Right lobe of liver (tissue), 4 donors: ENCODE results near the gene UBE3D.

Source experiments
- CTCF ChIP-seq, 4 donors: fragments of 200-600 bp in 3 of 4; fragments of 450-650 bp in 1 of 4; IDR thresholded peaks; one replicate each; pipeline versions ENCODE4 v1.5.1 to v1.8.0; 2016 to 2022; ENCODE audit warnings: antibody characterized with exemption in 4 of 4, mild to moderate bottlenecking in 2 of 4
- POLR2A ChIP-seq: fragments of 450-650 bp; IDR thresholded peaks from one replicate; pipeline ENCODE4 v1.6.1; 2017; ENCODE audit warnings: antibody characterized with exemption, mild to moderate bottlenecking
- donor health status: DM: no; HTN: no; CAD: no.
- donor health status: DM: no; HTN: no; CAD: no.
- donor health status: DM: no; HTN: yes; CAD: no.

- TF ChIP-seq CTCF (IDR thresholded peaks at IDR 0.05) (no peak), POLR2A (no peak)
Measured at GRCh38 chr6:82951389-82951788, 114.3 kb downstream of the UBE3D start.
